Activated T-helper 1 cell treated with Interleukin-2 at 50 U/mL for 16 hours (primary cell): ENCODE data around the gene NBAS.
"Not testable (repeated sequence)": the region's sequence is repeated elsewhere in the genome, so short reads cannot be mapped to it uniquely, and the experiment has no call there.

Source experiments
- DNase-seq: peaks from one replicate; pipeline ENCODE4 v3.0.0-alpha.2; 2020; ENCODE audit warnings: low read depth

NBAS gene

GRCh38 chr2:15363142-15363541, 198.0 kb downstream of the NBAS start:
- DNase-seq, result no peak

- DNase-seq, result no peak
These were observed 201.2 kb downstream of the NBAS start for GRCh38 chr2:15359716-15360531.

GRCh38 chr2:15357922-15358321, 203.2 kb downstream of the NBAS start:
- DNase-seq, result no peak

GRCh38 chr2:15357186-15357585, 203.9 kb downstream of the NBAS start:
- no peak for DNase-seq

- no peak for DNase-seq
These were observed 205.7 kb downstream of the NBAS start for GRCh38 chr2:15355386-15355785.

GRCh38 chr2:15354596-15355366, 206.4 kb downstream of the NBAS start:
- DNase-seq, result no peak

GRCh38 chr2:15352363-15352762, 208.8 kb downstream of the NBAS start:
- DNase-seq, result no peak

GRCh38 chr2:15348636-15349035, 212.5 kb downstream of the NBAS start:
- no peak for DNase-seq

GRCh38 chr2:15348045-15348444, 213.1 kb downstream of the NBAS start:
- DNase-seq, result no peak

- no peak for DNase-seq
These were observed 214.5 kb downstream of the NBAS start for GRCh38 chr2:15346624-15347023.

GRCh38 chr2:15337996-15338666, 223.0 kb downstream of the NBAS start:
- DNase-seq, result no peak

GRCh38 chr2:15334644-15335326, 226.3 kb downstream of the NBAS start:
- DNase-seq, result no peak

- no peak for DNase-seq
These were observed 229.3 kb downstream of the NBAS start for GRCh38 chr2:15331787-15332186.

GRCh38 chr2:15325296-15325695, 235.8 kb downstream of the NBAS start:
- no peak for DNase-seq

GRCh38 chr2:15323227-15323626, 237.9 kb downstream of the NBAS start:
- DNase-seq, result no peak

GRCh38 chr2:15321481-15321880, 239.7 kb downstream of the NBAS start:
- not testable (repeated sequence) for DNase-seq

GRCh38 chr2:15316370-15316814, 244.7 kb downstream of the NBAS start:
- no peak for DNase-seq

GRCh38 chr2:15315411-15315810, 245.7 kb downstream of the NBAS start:
- no peak for DNase-seq

GRCh38 chr2:15313657-15314056, 247.5 kb downstream of the NBAS start:
- DNase-seq, result no peak

GRCh38 chr2:15311926-15312325, 249.2 kb downstream of the NBAS start:
- no peak for DNase-seq

- no peak for DNase-seq
These were observed 249.8 kb downstream of the NBAS start for GRCh38 chr2:15311201-15311907.
